ENCODE measurements around the gene RAD1. TPM values are rescaled to one million over a fixed set of nuclear protein-coding genes. Genes with fewer than 3 reads are reported as not detected.
"Not testable (repeated sequence)": the region's sequence is repeated elsewhere in the genome, so short reads cannot be mapped to it uniquely, and the experiment has no call there.

Gene RAD1, protein sequence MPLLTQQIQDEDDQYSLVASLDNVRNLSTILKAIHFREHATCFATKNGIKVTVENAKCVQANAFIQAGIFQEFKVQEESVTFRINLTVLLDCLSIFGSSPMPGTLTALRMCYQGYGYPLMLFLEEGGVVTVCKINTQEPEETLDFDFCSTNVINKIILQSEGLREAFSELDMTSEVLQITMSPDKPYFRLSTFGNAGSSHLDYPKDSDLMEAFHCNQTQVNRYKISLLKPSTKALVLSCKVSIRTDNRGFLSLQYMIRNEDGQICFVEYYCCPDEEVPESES
- total RNA-seq (2014; rRNA removed; shearing (Covaris generic)): 34.6 and 74.0 TPM in 2 replicates

DNA sequence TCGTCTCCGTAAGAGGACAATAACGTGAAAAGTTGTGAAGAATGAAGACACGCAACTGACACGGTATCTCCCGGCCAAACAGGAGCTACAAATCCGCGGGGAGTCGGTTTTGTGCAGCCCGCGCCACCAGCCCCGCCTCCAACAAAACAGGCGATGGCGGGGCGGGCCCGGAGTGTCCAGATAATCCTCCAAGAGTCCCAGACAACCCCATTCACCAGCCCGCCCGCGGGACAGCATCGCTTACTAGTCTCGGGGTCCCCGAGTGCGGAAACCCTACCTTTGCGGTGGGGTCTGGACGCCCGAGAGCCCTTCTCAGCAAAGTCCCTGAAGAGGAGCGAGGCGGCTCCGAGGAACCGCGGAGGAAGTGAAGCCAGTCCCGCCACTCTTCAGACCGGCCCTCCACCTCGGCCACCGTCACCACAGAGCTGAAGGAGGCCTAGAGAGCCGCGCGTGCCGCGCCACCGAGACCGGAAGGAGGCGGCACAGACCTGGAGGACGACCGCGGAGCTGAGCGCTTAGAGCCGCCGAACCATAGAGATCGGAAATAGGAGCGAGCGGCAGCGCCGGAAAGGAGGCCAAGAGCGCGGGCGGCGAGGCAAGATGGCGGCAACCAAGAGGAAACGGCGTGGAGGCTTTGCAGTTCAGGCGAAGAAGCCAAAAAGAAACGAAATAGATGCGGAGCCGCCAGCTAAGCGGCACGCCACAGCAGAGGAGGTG, at the start of gene RAD1, which contains the start of gene BRIX1:
Gene RAD1 (minus strand): TSS at position 366 of the 717 bp plus-strand sequence. CDS start 612 bp downstream, outside the sequence.
Gene BRIX1 (plus strand): TSS at position 573 of the 717 bp plus-strand sequence. CDS start 28 bp downstream, at position 601.
- peak; percentile 95 for DNase-seq (ENCODE audit: low read depth)

DNA sequence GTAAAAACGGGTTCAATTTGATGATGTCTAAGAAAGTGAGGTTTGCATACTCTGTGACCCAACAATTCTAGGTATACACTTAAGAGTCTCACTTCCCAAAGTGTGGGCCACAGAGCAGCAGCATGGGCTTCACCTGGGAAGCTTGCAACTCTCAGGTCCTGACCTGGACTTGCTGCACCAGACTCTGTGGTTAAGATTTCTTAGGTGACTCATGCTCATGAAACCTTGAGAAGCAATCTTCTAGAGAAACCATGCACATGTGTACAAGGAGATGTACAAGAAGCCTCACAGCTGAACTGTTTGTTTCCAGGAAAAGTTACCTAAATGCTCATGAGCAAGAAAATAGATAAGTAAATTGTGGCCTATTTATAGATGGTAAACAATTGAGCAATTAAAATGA, 44.0 kb upstream of the RAD1 start:
- peak; percentile 29 for DNase-seq (ENCODE audit: low read depth)

GRCh38 chr5:34957857-34958690, 42.8 kb upstream of the RAD1 start:
- peak; percentile 23 for DNase-seq (ENCODE audit: low read depth)

- no peak for DNase-seq (ENCODE audit: low read depth)
Observed at GRCh38 chr5:34957321-34957720, 42.0 kb upstream of the RAD1 start.

DNA sequence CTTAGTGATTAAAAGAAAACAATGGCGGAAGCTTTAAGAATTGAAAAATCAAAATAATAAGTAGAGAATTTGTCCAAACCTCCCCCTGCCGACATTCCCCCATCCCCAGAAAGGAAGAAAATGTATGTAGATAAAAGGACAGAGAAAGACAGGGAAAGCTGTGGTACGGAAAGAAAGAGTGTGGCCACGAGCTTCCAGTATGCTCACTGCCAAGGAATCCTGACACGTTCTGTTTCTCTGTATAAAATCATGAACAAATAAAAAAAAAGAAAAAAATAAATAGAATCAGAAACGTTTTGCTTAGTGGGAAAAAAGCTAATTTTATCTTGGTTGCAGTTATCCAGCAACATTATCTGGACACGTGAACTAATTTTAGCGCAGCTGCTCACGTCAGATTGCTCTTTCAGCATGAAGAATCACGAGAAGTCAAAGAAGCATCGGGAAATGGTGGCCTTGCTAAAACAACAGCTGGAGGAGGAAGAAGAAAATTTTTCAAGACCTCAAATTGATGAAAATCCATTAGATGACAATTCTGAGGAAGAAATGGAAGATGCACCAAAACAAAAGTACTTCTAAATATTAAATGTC, 29.2 kb upstream of the RAD1 start:
- DNase-seq (ENCODE audit: low read depth): no peak

DNA sequence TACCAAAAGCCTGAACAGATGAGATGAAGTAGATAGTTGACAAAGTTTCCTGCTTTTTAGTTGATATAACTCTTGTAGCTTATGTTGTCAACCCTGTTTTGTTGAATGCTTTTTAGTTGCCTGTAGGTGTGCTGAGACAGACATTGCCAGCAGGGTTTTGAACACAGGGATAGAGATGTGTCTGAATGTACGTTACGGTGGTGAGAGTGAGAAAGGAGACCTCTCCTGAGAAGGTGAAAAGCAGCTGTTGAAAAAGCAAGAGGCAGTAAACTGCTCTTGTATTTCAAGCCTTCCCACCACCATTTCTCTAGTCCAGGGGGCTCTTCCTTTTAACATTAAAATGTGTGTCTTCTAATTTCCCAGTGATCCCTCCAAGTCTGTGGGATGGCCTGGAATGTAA, 28.7 kb upstream of the RAD1 start:
- DNase-seq (ENCODE audit: low read depth): no peak

GRCh38 chr5:34941936-34942335, 26.6 kb upstream of the RAD1 start:
- no peak for DNase-seq (ENCODE audit: low read depth)

GRCh38 chr5:34932947-34933346, 17.6 kb upstream of the RAD1 start:
- no peak for DNase-seq (ENCODE audit: low read depth)

GRCh38 chr5:34930870-34931269, 15.6 kb upstream of the RAD1 start:
- no peak for DNase-seq (ENCODE audit: low read depth)

DNA sequence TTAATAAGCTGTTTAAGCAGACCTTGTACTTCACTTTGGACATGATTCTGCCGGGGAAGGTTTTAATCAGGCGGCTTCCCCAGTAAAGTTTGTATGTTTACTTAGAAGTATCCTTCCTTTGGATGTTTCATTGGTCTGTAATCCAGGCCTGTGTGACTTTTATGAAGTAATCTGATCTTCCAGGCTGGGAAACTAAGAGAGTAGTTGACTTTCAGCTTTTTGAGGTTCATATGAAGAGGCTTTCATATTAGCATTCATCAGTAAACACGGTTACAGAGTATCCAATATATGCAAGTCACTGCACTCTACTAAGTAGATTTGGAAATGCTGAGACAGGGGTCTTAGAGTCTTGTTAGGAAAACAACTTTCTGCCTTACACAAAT, 15.1 kb upstream of the RAD1 start:
- peak; percentile 14 for DNase-seq (ENCODE audit: low read depth)

GRCh38 chr5:34929720-34930461, 14.6 kb upstream of the RAD1 start:
- DNase-seq (ENCODE audit: low read depth): peak; percentile 80

GRCh38 chr5:34929134-34929719, 13.9 kb upstream of the RAD1 start, which contains the start of gene DNAJC21:
Gene DNAJC21, plus strand, starts transcription at chr5:34929559. Its CDS starts 261 bp downstream, at chr5:34929820.
- peak; percentile 94 for DNase-seq (ENCODE audit: low read depth)

- DNase-seq (ENCODE audit: low read depth): no peak
Observed at GRCh38 chr5:34928267-34928666, 13.0 kb upstream of the RAD1 start.

DNA sequence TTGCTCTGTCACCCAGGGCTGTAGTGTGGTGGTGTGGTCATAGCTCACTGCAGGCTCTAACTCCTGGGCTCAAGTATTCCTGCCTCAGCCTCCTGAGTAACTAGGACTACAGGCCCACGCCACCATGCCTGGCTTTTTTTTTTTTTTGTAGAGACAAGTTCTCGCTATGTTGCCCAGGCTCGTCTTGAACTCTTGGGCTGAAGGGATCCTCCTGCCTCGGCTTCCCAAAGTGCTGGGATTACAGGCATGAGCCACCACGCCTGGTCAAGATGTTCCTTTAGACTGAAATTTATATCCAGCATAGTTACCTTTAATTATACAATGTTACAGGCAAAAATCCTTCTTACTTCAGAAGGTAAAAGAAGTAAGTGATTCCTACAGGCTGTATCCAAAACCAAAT, 12.5 kb upstream of the RAD1 start:
- no peak for DNase-seq (ENCODE audit: low read depth)

GRCh38 chr5:34926318-34926888, 11.1 kb upstream of the RAD1 start:
- DNase-seq (ENCODE audit: low read depth): no peak

DNA sequence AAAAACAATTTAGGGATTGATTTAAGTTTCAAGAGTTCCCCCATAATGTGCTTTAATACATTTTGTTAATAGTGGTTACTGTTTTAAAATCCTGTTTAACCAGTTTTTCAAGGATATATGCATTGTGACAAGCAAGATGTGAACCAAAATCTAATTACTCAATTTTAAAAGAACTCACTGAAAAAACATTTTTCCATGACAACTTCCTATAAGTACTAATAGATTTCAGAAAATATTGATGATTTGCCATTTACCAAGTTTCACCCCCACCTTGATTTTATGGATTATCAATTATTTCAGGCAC, 9.1 kb upstream of the RAD1 start:
- DNase-seq (ENCODE audit: low read depth): no peak

- peak; percentile 90 for DNase-seq (ENCODE audit: low read depth)
Observed at GRCh38 chr5:34923694-34924461, 8.6 kb upstream of the RAD1 start.

DNA sequence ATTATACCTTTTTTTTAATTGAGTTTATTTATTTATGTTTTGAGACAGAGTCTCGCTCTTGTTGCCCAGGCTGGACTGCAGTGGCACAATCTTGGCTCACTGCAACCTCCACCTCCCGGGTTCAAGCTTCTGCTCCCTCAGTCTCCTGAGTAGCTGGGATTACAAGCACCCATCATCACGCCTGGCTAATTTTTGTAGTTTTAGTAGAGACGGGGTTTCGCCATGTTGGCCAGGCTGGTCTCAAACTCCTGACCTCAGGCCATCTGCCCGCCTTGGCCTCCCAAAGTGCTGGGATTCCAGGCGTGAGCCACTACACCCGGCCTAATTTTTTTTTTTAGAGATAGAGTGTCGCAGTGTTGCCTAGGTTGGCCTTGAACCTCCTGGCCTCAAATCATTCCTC, 8.0 kb upstream of the RAD1 start:
- not testable (repeated sequence) for DNase-seq (ENCODE audit: low read depth)

GRCh38 chr5:34919077-34919476, 3.8 kb upstream of the RAD1 start:
- DNase-seq (ENCODE audit: low read depth): no peak

GRCh38 chr5:34918025-34918424, 2.7 kb upstream of the RAD1 start:
- DNase-seq (ENCODE audit: low read depth): no peak
